Measurements from ENCODE around the gene CCNA1.

The CCNA1 gene

GRCh38 chr13:36454987-36455386 is 22.7 kb downstream of the CCNA1 start:
- no peak for DNase-seq

DNA sequence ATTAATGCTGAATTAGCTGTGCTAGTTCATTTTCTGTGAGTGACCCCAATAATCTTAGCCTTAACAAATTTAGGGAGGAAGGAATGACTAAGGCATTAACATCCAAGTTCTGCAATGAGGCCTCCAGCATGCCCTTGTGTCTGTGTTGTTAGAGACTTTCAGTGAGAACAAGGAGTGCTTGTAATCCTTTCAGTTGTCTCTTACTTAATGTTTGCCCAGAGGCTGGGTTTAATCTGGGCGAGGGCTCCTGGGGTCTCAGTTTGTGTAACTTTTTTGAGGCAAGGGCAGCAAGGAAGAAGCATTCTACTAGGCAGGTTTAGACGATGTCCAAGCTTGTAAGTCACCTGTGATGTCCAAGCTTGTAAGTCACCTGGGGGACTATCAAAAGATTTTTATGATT is 24.3 kb downstream of the CCNA1 start:
- no peak for DNase-seq

DNA sequence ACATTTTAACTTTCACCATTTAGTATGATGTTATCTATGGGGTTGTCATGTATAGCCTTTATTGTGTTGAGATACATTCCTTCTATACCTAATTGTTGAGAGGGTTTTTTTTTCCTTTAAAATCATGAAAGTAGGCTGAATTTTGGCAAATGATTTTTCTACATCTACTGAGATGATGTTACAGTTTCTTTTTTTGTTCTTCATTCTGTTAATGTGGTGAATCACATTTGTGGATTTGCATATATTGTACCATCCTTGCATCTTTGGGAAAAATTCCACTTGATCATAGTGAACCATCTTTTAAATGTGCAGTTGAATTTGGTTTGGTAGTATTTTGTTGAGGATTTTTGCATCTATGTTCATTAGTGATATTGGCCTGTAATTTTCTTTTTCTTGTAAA is 29.2 kb downstream of the CCNA1 start:
- no peak for DNase-seq

- DNase-seq, result no peak
These were observed 43.2 kb downstream of the CCNA1 start for GRCh38 chr13:36475468-36475867.

- no peak for DNase-seq
These were observed 44.4 kb downstream of the CCNA1 start for GRCh38 chr13:36476661-36477060.

- DNase-seq, result no peak
These were observed 48.6 kb downstream of the CCNA1 start for GRCh38 chr13:36480726-36481427.

GRCh38 chr13:36490055-36490454 is 57.8 kb downstream of the CCNA1 start:
- DNase-seq, result no peak
